GM19324 (cell line): Measurements from ENCODE around the gene NHSL2.

Experiments used
- ATAC-seq: cut with Tn5 transposase; IDR thresholded peaks from one replicate; pipeline ENCODE4 v1.9.1; 2021; ENCODE audit warnings: mild to moderate bottlenecking, moderate library complexity; ENCODE audit not compliant: unreplicated experiment, low FRiP score

NHSL2 gene

GRCh38 chrX:72060921-72061490, 150.4 kb downstream of the NHSL2 start:
- no peak for ATAC-seq

GRCh38 chrX:72062916-72063315, 152.3 kb downstream of the NHSL2 start:
- no peak for ATAC-seq

GRCh38 chrX:72069350-72070160, 158.9 kb downstream of the NHSL2 start:
- no peak for ATAC-seq

- no peak for ATAC-seq
Measured at GRCh38 chrX:72071213-72071612, 160.6 kb downstream of the NHSL2 start.

GRCh38 chrX:72073633-72074032, 163.0 kb downstream of the NHSL2 start:
- no peak for ATAC-seq

- ATAC-seq, result no peak
Measured at GRCh38 chrX:72078411-72078810, 167.8 kb downstream of the NHSL2 start.

- ATAC-seq, result no peak
Measured at GRCh38 chrX:72079607-72080006, 169.0 kb downstream of the NHSL2 start.

- ATAC-seq, result no peak
Measured at GRCh38 chrX:72080150-72080549, 169.5 kb downstream of the NHSL2 start.

GRCh38 chrX:72080800-72081199, 170.2 kb downstream of the NHSL2 start:
- ATAC-seq, result no peak

- ATAC-seq, result no peak
Measured at GRCh38 chrX:72081605-72082320, 171.1 kb downstream of the NHSL2 start.

- ATAC-seq, result no peak
Measured at GRCh38 chrX:72083291-72083690, 172.6 kb downstream of the NHSL2 start.

- ATAC-seq, result no peak
Measured at GRCh38 chrX:72084114-72084513, 173.5 kb downstream of the NHSL2 start.

GRCh38 chrX:72086995-72087394, 176.3 kb downstream of the NHSL2 start:
- no peak for ATAC-seq

GRCh38 chrX:72088761-72089160, 178.1 kb downstream of the NHSL2 start:
- ATAC-seq, result no peak

- ATAC-seq, result no peak
Measured at GRCh38 chrX:72089254-72089653, 178.6 kb downstream of the NHSL2 start.

- peak; percentile 84 for ATAC-seq
Measured at GRCh38 chrX:72094894-72095293, 184.2 kb downstream of the NHSL2 start.

- no peak for ATAC-seq
Measured at GRCh38 chrX:72095370-72095769, 184.7 kb downstream of the NHSL2 start.

GRCh38 chrX:72097098-72097497, 186.5 kb downstream of the NHSL2 start:
- ATAC-seq, result no peak

- ATAC-seq, result no peak
Measured at GRCh38 chrX:72100051-72100755, 189.6 kb downstream of the NHSL2 start.

GRCh38 chrX:72100824-72101351, 190.2 kb downstream of the NHSL2 start:
- ATAC-seq, result peak; percentile 72

- ATAC-seq, result no peak
Measured at GRCh38 chrX:72101597-72102037, 191.0 kb downstream of the NHSL2 start.
